ENCODE data around the gene LRRC8D. TPM values are rescaled to one million over a fixed set of nuclear protein-coding genes. Genes with fewer than 3 reads are reported as not detected.
"Not testable (repeated sequence)": the region's sequence is repeated elsewhere in the genome, so short reads cannot be mapped to it uniquely, and the experiment has no call there.

Gene LRRC8D
- total RNA-seq, 1 experiment from 2014 or later, result 37.2 TPM

- not testable (repeated sequence) for H3K23me2 ChIP-seq (ENCODE audit: insufficient read length, low read depth, low read length, poor library complexity, severe bottlenecking); H3K4me1 Mint-ChIP-seq; DNase-seq; H3K4me3 Mint-ChIP-seq; H3K4ac ChIP-seq (ENCODE audit: low read depth, low read length); H3K27me3 ChIP-seq (ENCODE audit: insufficient read depth, low read length); H3K27me3 Mint-ChIP-seq (ENCODE audit: low read depth); H3K23ac ChIP-seq (ENCODE audit: insufficient read length, low read depth, low read length); H2BK5ac ChIP-seq (ENCODE audit: insufficient read length, low read length); H2BK15ac ChIP-seq (ENCODE audit: low read depth, low read length); H3K18ac ChIP-seq (ENCODE audit: insufficient read length, low read depth, low read length); H3K56ac ChIP-seq (ENCODE audit: insufficient read length, low read depth, low read length); H3K9me3 Mint-ChIP-seq; H4K8ac ChIP-seq (replicated peaks; ENCODE audit: insufficient read length, low read depth, low read length); H3K27ac ChIP-seq (ENCODE audit: insufficient read length, low read depth, low read length); H3K27ac Mint-ChIP-seq; H3K14ac ChIP-seq (ENCODE audit: insufficient read depth, low read length); H2BK120ac ChIP-seq (ENCODE audit: low read depth, low read length, poor library complexity, severe bottlenecking); H3K4me1 ChIP-seq (ENCODE audit: insufficient read depth, low read length); H4K91ac ChIP-seq (ENCODE audit: insufficient read length, low read depth, low read length); H2AK5ac ChIP-seq (ENCODE audit: insufficient read length, low read length); H3K79me2 ChIP-seq (ENCODE audit: insufficient read depth, low read length); H4K5ac ChIP-seq (ENCODE audit: insufficient read length, low read depth, low read length); H3K9ac ChIP-seq (ENCODE audit: extremely low read depth, insufficient read length, low read length); H2BK12ac ChIP-seq (ENCODE audit: insufficient read length, low read depth, low read length); H3K36me3 Mint-ChIP-seq (ENCODE audit: insufficient read depth in 1 of 3, low read depth in 3 of 3); H2BK20ac ChIP-seq (ENCODE audit: low read depth, low read length, poor library complexity, severe bottlenecking); H4K20me1 ChIP-seq (ENCODE audit: control insufficient read depth, insufficient read depth, insufficient read length); H3K79me1 ChIP-seq (ENCODE audit: insufficient read depth, low read depth, low read length, poor library complexity, severe bottlenecking); H3K4me2 ChIP-seq (ENCODE audit: insufficient read depth, insufficient read length, low read length); H3K9me3 ChIP-seq (ENCODE audit: control insufficient read depth, low read depth, low read length); H3T11ph ChIP-seq (ENCODE audit: low read length); H2AFZ ChIP-seq (ENCODE audit: low read length)
- no CpG with 5 or more reads among the region's 2 CpGs for WGBS (ENCODE audit: extremely low coverage, insufficient read length, low lambda C conversion rate)
Observed at GRCh38 chr1:89777271-89777670, 43.6 kb upstream of the LRRC8D start.

All from H9 (cell line).